ENCODE measurements around the gene TSPAN19.

TSPAN19 gene

GRCh38 chr12:84978921-84979320 lies 57.2 kb downstream of the TSPAN19 start:
- no peaks in the 10 kb centered on the region for H4K20me1 ChIP-seq (ENCODE audit: control insufficient read depth, insufficient read depth, low read depth, low read length)
- peaks cover 19% of the 10 kb centered on the region for H3K36me3 ChIP-seq (ENCODE audit: control insufficient read depth, low read length)
- peaks cover 19% of the 10 kb centered on the region for H3K9me3 ChIP-seq (ENCODE audit: control insufficient read depth, insufficient read depth, low read length)
- peaks cover 28% of the 10 kb centered on the region for H3F3A ChIP-seq (ENCODE audit: control insufficient read depth, insufficient read depth)
- H3K4me1 ChIP-seq (ENCODE audit: control insufficient read depth, low read length): peaks cover 51% of the 10 kb centered on the region
- no peaks in the 10 kb centered on the region for H3K9me2 ChIP-seq (replicated peaks; ENCODE audit: control insufficient read depth, low read length)
- no peak overlapping the region for H3K4me2 ChIP-seq (ENCODE audit: low read length)
- no peak for TF ChIP-seq CTCF (IDR thresholded peaks at IDR 0.05; ENCODE audit: low read depth, low read length, poor library complexity, severe bottlenecking)
- TF ChIP-seq EZH2phosphoT487 (IDR thresholded peaks at IDR 0.05; ENCODE audit: borderline replicate concordance, low read length): no peak
- H3K4me3 ChIP-seq (ENCODE audit: low read length): no peak overlapping the region
- H3K79me2 ChIP-seq (ENCODE audit: control insufficient read depth, low read length): no peaks in the 10 kb centered on the region
- H3K27ac ChIP-seq (ENCODE audit: low read depth, low read length): no peak overlapping the region
- no peaks in the 10 kb centered on the region for H3K27me3 ChIP-seq (ENCODE audit: control insufficient read depth, low read length)

DNA sequence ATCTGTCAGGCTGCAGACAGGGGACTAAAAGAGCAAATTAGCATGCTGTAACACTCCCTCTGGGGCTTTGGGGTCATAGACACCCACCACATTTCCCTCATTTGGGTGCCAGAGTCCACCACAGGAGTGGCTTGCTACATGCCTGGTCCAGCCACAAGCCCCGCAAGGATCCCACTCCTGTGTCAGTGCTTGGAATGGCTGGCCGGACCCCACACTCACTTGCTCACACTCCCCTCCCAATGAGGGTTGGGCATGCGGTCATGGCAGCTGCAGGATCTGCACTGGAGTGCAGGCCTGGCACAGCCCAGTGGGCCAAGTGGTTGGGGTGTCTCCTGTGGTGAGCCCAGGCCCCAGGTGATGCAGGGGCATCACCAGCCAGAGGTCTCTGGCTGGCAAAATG lies 59.9 kb downstream of the TSPAN19 start:
- Histone ChIP-seq H3K9me3 (ENCODE audit: control insufficient read depth, insufficient read depth, low read length) (peaks cover 19% of the 10 kb centered on the region), H3K4me3 (ENCODE audit: low read length) (no peak overlapping the region), H3K4me1 (ENCODE audit: control insufficient read depth, low read length) (peaks cover 28% of the 10 kb centered on the region), H4K20me1 (ENCODE audit: control insufficient read depth, insufficient read depth, low read depth, low read length) (no peaks in the 10 kb centered on the region), H3K36me3 (ENCODE audit: control insufficient read depth, low read length) (peaks cover 15% of the 10 kb centered on the region), H3K79me2 (ENCODE audit: control insufficient read depth, low read length) (no peaks in the 10 kb centered on the region), H3K9me2 (replicated peaks; ENCODE audit: control insufficient read depth, low read length) (no peaks in the 10 kb centered on the region), H3K27ac (ENCODE audit: low read depth, low read length) (no peak overlapping the region), H3F3A (ENCODE audit: control insufficient read depth, insufficient read depth) (peaks cover 7% of the 10 kb centered on the region), H3K27me3 (ENCODE audit: control insufficient read depth, low read length) (no peaks in the 10 kb centered on the region), H3K4me2 (ENCODE audit: low read length) (no peak overlapping the region)
- TF ChIP-seq CTCF (IDR thresholded peaks at IDR 0.05; ENCODE audit: low read depth, low read length, poor library complexity, severe bottlenecking) (no peak), EZH2phosphoT487 (IDR thresholded peaks at IDR 0.05; ENCODE audit: borderline replicate concordance, low read length) (no peak)

- Histone ChIP-seq H3K79me2 (ENCODE audit: control insufficient read depth, low read length) (no peaks in the 10 kb centered on the region), H3K4me1 (ENCODE audit: control insufficient read depth, low read length) (peaks cover 15% of the 10 kb centered on the region), H3K9me3 (ENCODE audit: control insufficient read depth, insufficient read depth, low read length) (peaks cover 19% of the 10 kb centered on the region), H3K36me3 (ENCODE audit: control insufficient read depth, low read length) (peaks cover 8% of the 10 kb centered on the region), H3K4me2 (ENCODE audit: low read length) (no peak overlapping the region), H3F3A (ENCODE audit: control insufficient read depth, insufficient read depth) (0 out of 2 replicates have a peak, but pooled peaks cover 3% of the 10 kb centered on the region), H3K27ac (ENCODE audit: low read depth, low read length) (no peak overlapping the region), H4K20me1 (ENCODE audit: control insufficient read depth, insufficient read depth, low read depth, low read length) (no peaks in the 10 kb centered on the region), H3K4me3 (ENCODE audit: low read length) (no peak overlapping the region), H3K9me2 (replicated peaks; ENCODE audit: control insufficient read depth, low read length) (no peaks in the 10 kb centered on the region), H3K27me3 (ENCODE audit: control insufficient read depth, low read length) (no peaks in the 10 kb centered on the region)
- no peak for TF ChIP-seq CTCF (IDR thresholded peaks at IDR 0.05; ENCODE audit: low read depth, low read length, poor library complexity, severe bottlenecking)
- no peak for TF ChIP-seq EZH2phosphoT487 (IDR thresholded peaks at IDR 0.05; ENCODE audit: borderline replicate concordance, low read length)
Observed at GRCh38 chr12:84974155-84974815, 61.8 kb downstream of the TSPAN19 start.

All from DOHH2 (cell line).